Ramos (cell line): Measurements from ENCODE around the gene TNFRSF19.
"Not testable (repeated sequence)": the region's sequence is repeated elsewhere in the genome, so short reads cannot be mapped to it uniquely, and the experiment has no call there.

ENCODE experiments used
- in situ Hi-C: fragments of 300-500 bp; cut with MboI; formaldehyde crosslinking; loops from one replicate; pipeline ENCODE4 v1.14.3; 2022; ENCODE audit warnings: low sequenced_read_pairs; ENCODE audit not compliant: unreplicated experiment

TNFRSF19 gene

GRCh38 chr13:23677679-23678288 is 107.6 kb downstream of the TNFRSF19 start:
- in situ Hi-C loops, result not testable (repeated sequence)

DNA sequence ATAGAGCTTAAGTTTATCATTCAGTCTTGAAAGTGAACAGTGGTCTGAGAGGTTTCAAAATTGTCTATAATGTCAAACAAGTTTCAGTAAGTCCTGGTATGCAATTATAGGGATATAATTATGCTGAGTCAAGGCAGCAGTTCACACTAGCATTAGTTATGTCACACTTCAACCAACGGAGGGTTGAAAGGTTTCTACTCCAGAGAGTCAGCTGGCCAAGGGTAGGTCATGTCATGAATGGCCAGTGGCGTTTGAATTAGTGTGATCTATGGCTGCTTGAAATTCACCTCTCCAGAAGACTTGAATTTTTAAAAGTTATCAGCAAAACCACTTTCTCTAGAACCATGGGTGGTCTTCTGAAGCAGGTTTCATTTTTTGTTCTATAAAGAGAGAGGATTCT is 108.6 kb downstream of the TNFRSF19 start:
- in situ Hi-C loops, result no loop called here

DNA sequence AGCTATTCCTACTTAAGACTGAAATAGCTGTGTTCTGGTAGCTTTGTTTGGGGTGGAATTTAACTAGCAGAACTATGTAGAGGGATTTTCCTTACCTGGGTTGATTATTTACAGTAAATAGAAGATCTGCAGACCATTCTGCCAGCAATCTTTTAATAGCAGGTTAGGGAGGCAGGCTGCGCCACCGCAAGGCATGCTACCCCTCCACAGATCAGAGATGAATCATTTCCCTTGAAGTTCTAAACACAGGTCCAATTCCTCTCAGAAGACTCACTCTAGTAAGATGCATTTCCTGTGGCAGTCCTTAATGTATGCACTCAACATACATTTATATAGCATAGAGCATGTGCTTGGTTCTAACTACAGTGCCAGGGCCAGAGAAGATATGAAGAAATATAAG is 109.0 kb downstream of the TNFRSF19 start:
- in situ Hi-C loops, result no loop called here

GRCh38 chr13:23680845-23681669 is 110.8 kb downstream of the TNFRSF19 start:
- in situ Hi-C loops, result no loop called here

DNA sequence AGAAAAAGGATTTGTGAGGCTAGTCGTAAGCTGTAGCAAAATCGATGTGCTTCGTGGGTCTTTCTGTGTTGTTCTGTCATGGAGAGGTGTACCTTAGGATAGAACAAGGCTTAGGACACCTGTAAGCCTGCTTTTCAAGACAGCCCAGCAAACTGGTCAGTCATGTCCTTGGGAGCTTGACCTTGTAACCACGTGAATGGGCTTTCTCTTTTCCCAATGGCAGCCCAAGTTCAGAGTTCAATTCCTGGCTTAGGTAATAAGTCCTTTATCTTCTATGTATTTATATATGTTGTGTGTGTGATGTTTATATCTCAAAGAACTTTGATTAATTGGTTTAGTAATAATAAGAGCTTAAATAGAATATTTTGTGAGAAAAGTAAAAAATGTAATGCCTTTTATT is 112.9 kb downstream of the TNFRSF19 start:
- in situ Hi-C loops, result no loop called here

GRCh38 chr13:23684647-23685046 is 114.4 kb downstream of the TNFRSF19 start:
- in situ Hi-C loops, result no loop called here

DNA sequence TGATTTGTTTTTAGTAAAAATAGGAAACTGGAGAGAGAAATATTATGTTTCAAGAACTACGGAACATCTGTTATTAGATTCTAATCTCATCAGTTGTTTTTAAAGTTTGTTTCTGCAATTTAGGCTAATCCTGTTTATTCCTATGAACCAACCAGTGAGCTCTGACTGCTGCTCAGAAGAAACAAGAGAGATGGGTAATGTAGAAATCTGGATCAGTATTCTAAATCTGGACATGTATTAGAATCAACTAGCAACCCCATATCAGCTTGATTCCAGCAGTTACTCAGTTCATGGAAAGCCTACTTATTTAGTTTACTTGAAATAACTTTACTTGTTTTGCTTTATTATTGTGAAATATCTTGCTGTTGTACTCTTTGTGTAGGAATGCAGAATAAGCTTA is 115.2 kb downstream of the TNFRSF19 start:
- in situ Hi-C loops, result no loop called here

DNA sequence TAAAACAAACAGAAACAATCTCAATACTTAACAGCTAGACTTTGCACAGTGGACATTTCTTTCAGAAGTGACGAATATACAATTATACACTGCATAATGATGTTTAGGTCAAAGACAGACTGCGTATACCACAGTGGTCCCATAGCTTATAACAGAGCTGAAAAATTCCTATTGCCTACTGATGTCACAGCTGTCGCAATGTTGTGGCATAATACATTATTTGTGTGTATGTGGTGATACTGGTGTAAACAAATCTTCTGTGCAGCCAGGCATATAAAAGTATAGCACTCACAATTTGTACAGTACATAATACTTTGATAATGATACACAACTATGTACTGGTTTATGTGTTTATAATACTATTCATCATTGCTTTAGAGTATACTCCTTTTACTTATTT is 116.7 kb downstream of the TNFRSF19 start:
- in situ Hi-C loops, result no loop called here

DNA sequence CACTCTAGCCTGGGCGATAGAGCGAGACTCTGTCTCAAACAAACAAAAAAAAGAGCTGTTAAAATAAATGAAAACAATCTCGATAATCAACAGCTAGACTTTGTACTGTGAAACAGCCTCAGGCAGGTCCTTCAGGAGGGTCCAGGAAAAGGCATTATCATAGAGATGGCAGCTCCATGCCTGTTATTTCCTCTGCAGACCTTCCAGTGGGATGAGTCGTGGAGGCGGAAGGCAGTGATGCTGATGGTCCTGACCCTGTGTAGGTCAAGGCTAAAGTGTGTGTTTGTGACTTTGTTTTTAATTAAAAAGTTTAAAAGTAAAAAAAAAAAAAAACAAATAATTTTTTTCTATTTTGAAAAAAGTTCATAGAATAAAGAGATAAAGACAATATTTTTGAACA is 117.4 kb downstream of the TNFRSF19 start:
- in situ Hi-C loops, result no loop called here

GRCh38 chr13:23688336-23688735 is 118.1 kb downstream of the TNFRSF19 start:
- in situ Hi-C loops, result no loop called here

DNA sequence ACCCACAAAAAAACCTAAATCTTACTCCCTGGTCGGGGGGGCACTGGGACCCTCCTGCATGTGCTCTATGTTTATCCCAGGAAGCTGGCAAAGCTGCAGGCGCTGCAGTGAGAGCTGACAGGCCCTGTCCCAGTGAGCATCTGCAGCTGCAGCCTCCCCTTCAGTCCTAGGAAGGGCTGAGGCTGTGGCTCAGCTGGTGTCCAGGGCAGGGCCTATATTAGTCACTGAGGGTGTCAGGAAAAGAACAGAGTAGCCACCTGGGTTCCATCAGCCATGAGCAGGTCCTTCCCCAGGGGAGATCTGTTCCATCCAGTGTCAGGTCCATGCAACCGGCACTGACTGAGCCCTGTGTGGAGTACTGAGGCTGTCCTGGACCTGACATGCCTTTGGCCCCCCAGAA is 120.5 kb downstream of the TNFRSF19 start:
- in situ Hi-C loops, result no loop called here

GRCh38 chr13:23692816-23693215 is 122.6 kb downstream of the TNFRSF19 start:
- in situ Hi-C loops, result no loop called here

DNA sequence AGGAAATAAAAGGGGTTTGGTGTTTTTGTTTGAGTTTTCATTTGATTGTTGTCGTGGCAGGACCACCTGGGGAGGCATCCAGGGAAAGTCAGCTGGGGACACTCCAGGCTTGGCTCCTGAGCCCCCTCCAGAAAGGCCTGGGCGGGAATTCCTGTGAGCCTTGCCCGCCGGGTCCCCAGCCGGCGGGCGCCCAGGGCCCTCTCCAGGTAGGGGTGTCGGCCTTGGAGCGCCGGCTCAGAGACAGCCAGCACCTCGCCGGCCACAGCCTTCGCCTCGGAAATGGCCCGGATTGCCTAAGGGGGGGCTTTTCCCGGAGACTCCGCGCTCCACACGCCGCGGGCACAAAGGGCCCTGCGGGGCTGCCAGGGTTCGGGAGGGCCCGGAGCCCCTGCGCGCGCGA is 125.0 kb downstream of the TNFRSF19 start:
- in situ Hi-C loops, result no loop called here

- in situ Hi-C loops, result no loop called here
Measured at GRCh38 chr13:23695711-23696464, 125.7 kb downstream of the TNFRSF19 start.

DNA sequence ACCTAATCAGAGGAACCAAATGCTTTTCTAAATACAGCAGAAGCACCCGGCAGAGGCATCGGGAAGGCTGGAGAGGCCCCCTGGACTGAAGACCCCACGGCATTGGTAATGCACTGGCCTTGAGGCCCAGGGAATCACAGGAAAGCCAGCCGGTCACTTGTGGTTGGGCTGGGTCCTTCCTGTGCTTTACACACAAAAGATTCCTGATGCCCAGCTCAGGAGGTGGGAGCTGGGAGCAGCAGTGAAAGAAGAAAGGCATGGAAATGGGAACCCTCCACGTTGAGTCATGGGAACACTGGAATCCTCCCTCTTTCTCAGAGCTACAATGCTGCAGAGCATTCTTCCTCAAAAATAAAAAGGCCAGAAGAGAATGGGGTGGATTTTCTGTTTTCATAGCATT is 126.4 kb downstream of the TNFRSF19 start:
- in situ Hi-C loops, result no loop called here

GRCh38 chr13:23697772-23698313 is 127.6 kb downstream of the TNFRSF19 start:
- in situ Hi-C loops, result no loop called here

GRCh38 chr13:23699271-23699670 is 129.1 kb downstream of the TNFRSF19 start:
- in situ Hi-C loops, result no loop called here

GRCh38 chr13:23701186-23701585 is 131.0 kb downstream of the TNFRSF19 start:
- in situ Hi-C loops, result loop anchor here (10.0 kb wide), 1 partner anchor 64 kb away; no protein-coding TSS in a partner anchor

DNA sequence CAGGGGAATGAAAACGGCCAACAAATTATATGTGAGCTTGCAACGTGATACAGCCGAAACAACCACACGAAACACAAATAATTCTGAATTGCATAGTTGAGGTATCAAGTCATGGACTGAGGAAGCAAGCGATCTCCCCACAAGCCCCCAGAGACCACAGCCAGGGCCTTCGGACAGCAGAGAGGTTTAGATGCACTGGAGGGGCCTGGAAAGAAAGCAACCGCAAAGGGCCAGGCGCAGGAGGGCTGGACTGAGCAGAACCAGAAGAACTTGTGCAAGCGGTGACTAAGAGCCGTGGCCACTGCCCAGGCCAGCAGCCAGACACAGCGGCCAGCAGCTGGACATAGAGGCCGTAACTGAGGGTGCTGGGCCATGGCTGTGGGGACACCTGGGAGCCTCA is 131.4 kb downstream of the TNFRSF19 start:
- in situ Hi-C loops, result loop anchor here (10.0 kb wide), 1 partner anchor 63 kb away; no protein-coding TSS in a partner anchor

GRCh38 chr13:23703246-23703860 is 133.1 kb downstream of the TNFRSF19 start:
- in situ Hi-C loops, result loop anchor here (10.0 kb wide), 1 partner anchor 61 kb away; no protein-coding TSS in a partner anchor
